ENCODE data around the gene STIL.

- no peak for TF ChIP-seq CTCF (IDR thresholded peaks at IDR 0.05)
- no peak for TF ChIP-seq POLR2A (IDR thresholded peaks at IDR 0.05)
These were observed 11.6 kb upstream of the STIL start for GRCh38 chr1:47325528-47325927.
